ENCODE measurements around the gene DIPK1C.

DIPK1C gene

DNA sequence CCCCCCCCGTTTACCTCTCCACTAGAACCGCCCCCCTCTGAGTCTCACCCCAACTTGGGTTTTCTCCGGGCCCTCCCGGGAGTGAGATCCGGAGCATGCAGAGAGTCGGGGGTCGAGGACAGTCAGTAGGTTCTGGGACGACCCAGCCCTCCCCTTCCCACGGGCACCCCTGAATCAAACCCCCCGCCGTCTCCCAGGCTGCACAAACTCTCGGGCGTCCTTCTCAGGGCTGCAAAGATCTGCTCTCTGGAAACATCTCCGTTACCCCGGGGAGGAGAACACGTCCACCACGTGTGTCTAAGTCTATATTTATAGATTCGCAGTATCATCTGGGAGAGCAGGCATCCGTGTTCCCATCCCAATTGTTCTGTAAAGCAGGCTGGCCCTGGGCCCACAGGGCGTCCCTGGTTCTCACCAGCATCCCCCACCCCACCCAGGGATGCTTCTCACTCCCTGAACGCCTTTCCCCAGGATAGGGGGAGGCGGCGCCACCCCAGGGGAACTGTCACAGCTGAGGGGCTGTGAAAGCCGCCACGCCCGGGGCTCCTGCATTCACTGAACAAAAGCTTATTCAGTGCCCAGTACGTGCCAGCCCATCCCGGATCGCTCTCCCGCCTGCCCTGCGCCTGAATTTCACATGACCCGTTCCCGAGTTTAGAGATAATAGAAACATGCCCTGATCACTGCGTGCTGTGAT is 765 bp upstream of the DIPK1C start:
- no peaks in the 10 kb centered on the region for H3K9me3 ChIP-seq (ENCODE audit: control insufficient read depth, insufficient read depth, low read length)
- H3K79me2 ChIP-seq (ENCODE audit: control insufficient read depth, low read length): no peaks in the 10 kb centered on the region
- TF ChIP-seq EZH2phosphoT487 (IDR thresholded peaks at IDR 0.05; ENCODE audit: borderline replicate concordance, low read length): no peak
- TF ChIP-seq, protein P1, sequence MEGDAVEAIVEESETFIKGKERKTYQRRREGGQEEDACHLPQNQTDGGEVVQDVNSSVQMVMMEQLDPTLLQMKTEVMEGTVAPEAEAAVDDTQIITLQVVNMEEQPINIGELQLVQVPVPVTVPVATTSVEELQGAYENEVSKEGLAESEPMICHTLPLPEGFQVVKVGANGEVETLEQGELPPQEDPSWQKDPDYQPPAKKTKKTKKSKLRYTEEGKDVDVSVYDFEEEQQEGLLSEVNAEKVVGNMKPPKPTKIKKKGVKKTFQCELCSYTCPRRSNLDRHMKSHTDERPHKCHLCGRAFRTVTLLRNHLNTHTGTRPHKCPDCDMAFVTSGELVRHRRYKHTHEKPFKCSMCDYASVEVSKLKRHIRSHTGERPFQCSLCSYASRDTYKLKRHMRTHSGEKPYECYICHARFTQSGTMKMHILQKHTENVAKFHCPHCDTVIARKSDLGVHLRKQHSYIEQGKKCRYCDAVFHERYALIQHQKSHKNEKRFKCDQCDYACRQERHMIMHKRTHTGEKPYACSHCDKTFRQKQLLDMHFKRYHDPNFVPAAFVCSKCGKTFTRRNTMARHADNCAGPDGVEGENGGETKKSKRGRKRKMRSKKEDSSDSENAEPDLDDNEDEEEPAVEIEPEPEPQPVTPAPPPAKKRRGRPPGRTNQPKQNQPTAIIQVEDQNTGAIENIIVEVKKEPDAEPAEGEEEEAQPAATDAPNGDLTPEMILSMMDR (IDR thresholded peaks at IDR 0.05; ENCODE audit: low read depth, low read length, poor library complexity, severe bottlenecking): no peak
- no peaks in the 10 kb centered on the region for H3F3A ChIP-seq (ENCODE audit: control insufficient read depth, insufficient read depth)
- no peak overlapping the region for H3K27ac ChIP-seq (ENCODE audit: low read depth, low read length)
- peaks cover 15% of the 10 kb centered on the region; the same call in 1 of the 2 replicates for H3K27me3 ChIP-seq (ENCODE audit: control insufficient read depth, low read length)
- H4K20me1 ChIP-seq (ENCODE audit: control insufficient read depth, insufficient read depth, low read depth, low read length): no peaks in the 10 kb centered on the region
- H3K9me2 ChIP-seq (replicated peaks; ENCODE audit: control insufficient read depth, low read length): no peaks in the 10 kb centered on the region
- no peak overlapping the region for H3K4me2 ChIP-seq (ENCODE audit: low read length)
- H3K4me3 ChIP-seq (ENCODE audit: low read length): no peak overlapping the region
- H3K36me3 ChIP-seq (ENCODE audit: control insufficient read depth, low read length): no peaks in the 10 kb centered on the region
- no peaks in the 10 kb centered on the region for H3K4me1 ChIP-seq (ENCODE audit: control insufficient read depth, low read length)

DNA sequence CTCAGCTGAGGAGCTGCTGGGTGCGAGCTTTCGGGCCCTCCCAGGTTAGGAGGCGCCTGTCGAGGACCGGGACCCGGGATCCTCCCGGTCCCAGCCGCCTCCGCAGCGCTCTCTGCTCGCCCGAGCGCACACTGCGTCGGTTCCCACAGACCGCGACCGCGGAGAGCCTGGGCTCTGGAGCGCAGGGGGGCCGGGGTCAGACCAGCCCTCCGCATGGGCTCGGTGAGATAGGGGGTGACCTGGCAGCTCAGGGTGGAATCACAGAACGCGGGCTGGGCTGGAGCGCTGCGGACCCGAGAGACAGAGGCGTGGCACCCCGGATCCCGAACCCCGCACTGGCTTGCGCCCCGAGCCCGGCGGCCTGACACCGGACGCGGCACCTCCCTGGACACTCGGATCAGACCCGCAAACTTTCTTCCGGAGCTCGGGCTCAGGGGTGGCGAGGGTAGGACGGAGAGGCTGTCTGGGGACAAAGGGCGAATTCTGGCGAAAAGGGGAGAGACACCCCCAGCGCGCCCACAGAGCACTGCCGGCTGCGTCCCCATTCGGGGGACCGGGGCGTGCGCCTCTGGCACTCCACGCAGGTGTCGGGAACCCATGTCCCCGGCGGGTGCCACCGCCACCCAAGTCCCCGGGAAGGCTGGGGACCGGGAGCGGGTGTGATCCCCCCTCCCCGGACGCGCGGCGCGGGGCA is 612 bp downstream of the DIPK1C start:
- H3K4me2 ChIP-seq (ENCODE audit: low read length): no peak overlapping the region
- no peak for TF ChIP-seq EZH2phosphoT487 (IDR thresholded peaks at IDR 0.05; ENCODE audit: borderline replicate concordance, low read length)
- TF ChIP-seq, protein P1 (IDR thresholded peaks at IDR 0.05; ENCODE audit: low read depth, low read length, poor library complexity, severe bottlenecking): no peak
- no peaks in the 10 kb centered on the region for H3K9me2 ChIP-seq (replicated peaks; ENCODE audit: control insufficient read depth, low read length)
- peaks cover 18% of the 10 kb centered on the region; the same call in 1 of the 2 replicates for H3K27me3 ChIP-seq (ENCODE audit: control insufficient read depth, low read length)
- no peaks in the 10 kb centered on the region for H3K4me1 ChIP-seq (ENCODE audit: control insufficient read depth, low read length)
- no peaks in the 10 kb centered on the region for H3K79me2 ChIP-seq (ENCODE audit: control insufficient read depth, low read length)
- H3F3A ChIP-seq (ENCODE audit: control insufficient read depth, insufficient read depth): no peaks in the 10 kb centered on the region
- no peak overlapping the region for H3K27ac ChIP-seq (ENCODE audit: low read depth, low read length)
- no peak overlapping the region for H3K4me3 ChIP-seq (ENCODE audit: low read length)
- no peaks in the 10 kb centered on the region for H3K9me3 ChIP-seq (ENCODE audit: control insufficient read depth, insufficient read depth, low read length)
- H3K36me3 ChIP-seq (ENCODE audit: control insufficient read depth, low read length): no peaks in the 10 kb centered on the region
- no peaks in the 10 kb centered on the region for H4K20me1 ChIP-seq (ENCODE audit: control insufficient read depth, insufficient read depth, low read depth, low read length)

DNA sequence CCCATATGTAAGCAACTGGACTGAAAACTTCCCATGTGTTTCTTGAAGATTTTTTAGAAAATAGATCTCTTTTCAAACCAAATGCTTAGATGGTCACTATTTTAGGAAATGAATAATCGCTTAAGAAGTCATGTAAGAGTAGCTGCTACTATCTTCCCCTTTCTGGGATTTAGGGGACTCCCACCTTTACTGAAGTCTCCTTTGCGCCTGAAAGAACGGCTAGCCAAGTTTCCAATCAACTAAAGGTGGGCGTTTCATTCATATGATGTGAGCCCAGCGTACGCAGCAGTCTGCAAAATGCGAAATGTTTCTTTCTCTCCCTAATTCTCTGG is 1.1 kb downstream of the DIPK1C start:
- no peak overlapping the region for H3K27ac ChIP-seq (ENCODE audit: low read depth, low read length)
- H3F3A ChIP-seq (ENCODE audit: control insufficient read depth, insufficient read depth): no peaks in the 10 kb centered on the region
- no peaks in the 10 kb centered on the region for H3K4me1 ChIP-seq (ENCODE audit: control insufficient read depth, low read length)
- peaks cover 18% of the 10 kb centered on the region; the same call in 1 of the 2 replicates for H3K27me3 ChIP-seq (ENCODE audit: control insufficient read depth, low read length)
- H3K4me3 ChIP-seq (ENCODE audit: low read length): no peak overlapping the region
- no peaks in the 10 kb centered on the region for H4K20me1 ChIP-seq (ENCODE audit: control insufficient read depth, insufficient read depth, low read depth, low read length)
- H3K36me3 ChIP-seq (ENCODE audit: control insufficient read depth, low read length): no peaks in the 10 kb centered on the region
- no peaks in the 10 kb centered on the region for H3K9me2 ChIP-seq (replicated peaks; ENCODE audit: control insufficient read depth, low read length)
- H3K4me2 ChIP-seq (ENCODE audit: low read length): no peak overlapping the region
- no peak for TF ChIP-seq EZH2phosphoT487 (IDR thresholded peaks at IDR 0.05; ENCODE audit: borderline replicate concordance, low read length)
- TF ChIP-seq, protein P1 (IDR thresholded peaks at IDR 0.05; ENCODE audit: low read depth, low read length, poor library complexity, severe bottlenecking): no peak
- no peaks in the 10 kb centered on the region for H3K9me3 ChIP-seq (ENCODE audit: control insufficient read depth, insufficient read depth, low read length)
- no peaks in the 10 kb centered on the region for H3K79me2 ChIP-seq (ENCODE audit: control insufficient read depth, low read length)

All from DOHH2 (cell line).